Tibial artery (tissue), 4 donors: ENCODE results near the gene PDE6H.
A peak's percentile ranks its signal among the peaks of the same experiment; 100 is the strongest.

Experiments used
- DNase-seq, 2 donors: peaks; one replicate each; pipeline ENCODE4 v3.0.0-alpha.2; 2019
- H3K27ac ChIP-seq, 2 donors: fragments of 200-600 bp; sonication (generic) in 1 of 2; 1 replicate in 1 of 2; 2 replicates in 1 of 2; pipeline ENCODE4 v1.5.1; 2018 to 2019; ENCODE audit warnings: mild to moderate bottlenecking in 1 of 2
- H3K27me3 ChIP-seq, 2 donors: fragments of 200-600 bp; sonication (generic) in 1 of 2; one replicate each; pipeline versions ENCODE4 v1.5.1 to v1.6.0; 2016 to 2019
- H3K36me3 ChIP-seq, 3 donors: fragments of 200-600 bp; sonication (generic) in 2 of 3; one replicate each; pipeline ENCODE4 v1.5.1; 2016 to 2019; ENCODE audit warnings: mild to moderate bottlenecking in 2 of 3
- H3K4me1 ChIP-seq, 4 donors: fragments of 200-600 bp; sonication (generic) in 2 of 4; 1 replicate in 3 of 4; 2 replicates in 1 of 4; pipeline ENCODE4 v1.5.1; 2016 to 2019
- H3K4me3 ChIP-seq, 2 donors: fragments of 200-600 bp; sonication (generic) in 1 of 2; 1 replicate in 1 of 2; 2 replicates in 1 of 2; pipeline ENCODE4 v1.5.1; 2018 to 2019; ENCODE audit warnings: mild to moderate bottlenecking in 2 of 2
- H3K9me3 ChIP-seq, 3 donors: fragments of 200-600 bp; sonication (generic) in 1 of 3; one replicate each; pipeline ENCODE4 v1.5.1; 2016 to 2019
- CTCF ChIP-seq, 2 experiments: fragments of 200-600 bp in 1 of 2; fragments of 450-650 bp in 1 of 2; IDR thresholded peaks; one replicate each; pipeline ENCODE4 v1.5.1; 2017 to 2019; ENCODE audit warnings: antibody characterized with exemption in 2 of 2, mild to moderate bottlenecking in 1 of 2, moderate library complexity in 1 of 2
- intact Hi-C: fragments of 100-400 bp; cut with DNase I; formaldehyde crosslinking; loops from one replicate; pipeline ENCODE4 v1.15.0; 2023; ENCODE audit warnings: low total_unique reads

PDE6H gene

GRCh38 chr12:14931359-14931758, 41.5 kb upstream of the PDE6H start:
- peak overlapping the region in 1 of 2 donors; percentile 41 for H3K27ac ChIP-seq
- H3K27me3 ChIP-seq = no peaks in the 10 kb centered on the region
- no peaks in the 10 kb centered on the region for H3K36me3 ChIP-seq
- TF ChIP-seq CTCF (IDR thresholded peaks at IDR 0.05) = no peak
- H3K4me3 ChIP-seq = no peak overlapping the region
- peaks cover 0 to 31% (median 18%) of the 10 kb centered on the region in 4 donors for H3K4me1 ChIP-seq
- intact Hi-C loops = loop anchor here (10.0 kb wide), 1 partner anchor 53 kb away; no protein-coding TSS in a partner anchor
- no peak for DNase-seq
- no peaks in the 10 kb centered on the region for H3K9me3 ChIP-seq

GRCh38 chr12:14931791-14932560, 40.9 kb upstream of the PDE6H start:
- no peaks in the 10 kb centered on the region for H3K27me3 ChIP-seq
- no peak overlapping the region for H3K4me3 ChIP-seq
- H3K36me3 ChIP-seq = no peaks in the 10 kb centered on the region
- intact Hi-C loops = loop anchor here (10.0 kb wide), 1 partner anchor 53 kb away; no protein-coding TSS in a partner anchor
- no peak for DNase-seq
- TF ChIP-seq CTCF (IDR thresholded peaks at IDR 0.05) = no peak
- H3K4me1 ChIP-seq = peaks cover 0 to 31% (median 18%) of the 10 kb centered on the region in 4 donors
- H3K9me3 ChIP-seq = no peaks in the 10 kb centered on the region
- peak overlapping the region in 1 of 2 donors; percentile 41 for H3K27ac ChIP-seq

- intact Hi-C loops = loop anchor here (10.0 kb wide), 1 partner anchor 50 kb away; no protein-coding TSS in a partner anchor
- peaks cover 0 to 20% (median 11%) of the 10 kb centered on the region in 4 donors for H3K4me1 ChIP-seq
- no peak for DNase-seq
- no peaks in the 10 kb centered on the region for H3K9me3 ChIP-seq
- H3K36me3 ChIP-seq = no peaks in the 10 kb centered on the region
- no peaks in the 10 kb centered on the region for H3K27me3 ChIP-seq
- no peak overlapping the region for H3K27ac ChIP-seq
- TF ChIP-seq CTCF (IDR thresholded peaks at IDR 0.05) = no peak
- no peak overlapping the region for H3K4me3 ChIP-seq
These were observed 38.3 kb upstream of the PDE6H start for GRCh38 chr12:14934511-14934910.

GRCh38 chr12:14935031-14935430, 37.8 kb upstream of the PDE6H start:
- Histone ChIP-seq H3K27me3 (no peaks in the 10 kb centered on the region), H3K27ac (no peak overlapping the region), H3K9me3 (no peaks in the 10 kb centered on the region), H3K4me1 (peaks cover 0 to 15% (median 6%) of the 10 kb centered on the region in 4 donors), H3K36me3 (no peaks in the 10 kb centered on the region), H3K4me3 (no peak overlapping the region)
- DNase-seq = no peak
- TF ChIP-seq CTCF (IDR thresholded peaks at IDR 0.05) = no peak
- intact Hi-C loops = loop anchor here (10.0 kb wide), 1 partner anchor 50 kb away; no protein-coding TSS in a partner anchor

- H3K27me3 ChIP-seq = no peaks in the 10 kb centered on the region
- no peak overlapping the region for H3K4me3 ChIP-seq
- no peak overlapping the region for H3K27ac ChIP-seq
- H3K4me1 ChIP-seq = peaks cover 0 to 2% (median 0%) of the 10 kb centered on the region in 4 donors
- DNase-seq = no peak
- intact Hi-C loops = loop anchor here (10.0 kb wide), 1 partner anchor 48 kb away; no protein-coding TSS in a partner anchor
- peaks cover 0 to 3% (median 2%) of the 10 kb centered on the region in 3 donors for H3K36me3 ChIP-seq
- no peak for TF ChIP-seq CTCF (IDR thresholded peaks at IDR 0.05)
- no peaks in the 10 kb centered on the region for H3K9me3 ChIP-seq
These were observed 36.5 kb upstream of the PDE6H start for GRCh38 chr12:14936224-14936861.
